ENCODE measurements around the gene TTC9B. TPM values are rescaled to one million over a fixed set of nuclear protein-coding genes. Genes with fewer than 3 reads are reported as not detected.

TTC9B gene
- total and polyA plus RNA-seq, 2 of the 13 experiments (the other 11 are each of a cell fraction or from before 2014, with no cell fraction given) = not detected

DNA sequence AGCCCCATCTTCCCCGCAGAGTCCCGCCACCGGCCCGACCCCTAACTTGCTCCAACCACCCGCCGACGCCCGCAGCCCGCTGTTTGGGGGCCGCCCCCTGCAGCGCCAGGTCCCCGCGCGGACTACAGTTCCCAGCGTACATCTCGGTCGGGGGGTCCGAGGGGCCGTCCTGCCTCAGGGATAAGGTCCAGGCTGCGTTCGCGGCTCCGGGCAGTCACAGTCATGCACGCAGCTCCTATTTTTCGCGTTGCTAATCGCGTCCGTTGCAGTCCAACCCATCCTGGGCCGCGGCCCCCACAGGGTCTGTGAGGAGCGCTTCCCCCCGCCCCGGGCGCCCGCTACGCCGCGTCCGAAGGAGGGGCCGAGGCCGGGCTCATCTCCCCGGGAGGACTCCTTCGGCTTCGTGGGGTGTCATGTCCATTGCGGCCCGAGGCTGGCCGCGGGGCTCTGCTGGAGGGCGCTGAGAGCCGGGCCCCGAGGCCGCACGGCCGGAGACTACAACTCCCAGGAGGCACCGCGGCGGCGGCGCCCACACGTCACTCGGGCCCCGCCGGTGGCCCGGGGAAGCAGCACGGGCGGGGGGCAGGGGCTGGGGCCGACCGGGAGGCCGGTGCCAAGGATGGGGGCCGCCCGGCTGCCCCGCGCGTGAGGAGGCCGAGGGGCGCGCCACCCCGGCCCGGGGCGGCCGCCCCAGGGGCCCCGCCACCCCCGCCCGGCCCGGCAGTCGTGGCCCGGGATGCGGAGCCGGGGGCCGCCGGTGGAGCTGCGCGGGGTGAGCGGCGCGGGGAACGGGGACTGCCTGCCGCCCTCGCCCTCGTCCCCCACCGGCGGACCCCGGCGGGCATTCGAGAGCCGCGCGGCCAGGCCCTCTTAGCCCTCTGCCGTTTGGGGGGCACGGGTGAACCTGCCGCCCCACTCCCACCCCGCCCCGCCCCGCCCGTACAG is 27.0 kb downstream of the TTC9B start, which contains the start of gene MAP3K10 (continued):
- no peak for TF ChIP-seq MYNN (CRISPR knock-in tag; IDR thresholded peaks at IDR 0.05; ENCODE audit: low read depth)
- TF ChIP-seq ATF7 (IDR thresholded peaks at IDR 0.05) = no peak
- TF ChIP-seq ATF7 (CRISPR knock-in tag; IDR thresholded peaks at IDR 0.05) = no peak
- TF ChIP-seq, protein P1, sequence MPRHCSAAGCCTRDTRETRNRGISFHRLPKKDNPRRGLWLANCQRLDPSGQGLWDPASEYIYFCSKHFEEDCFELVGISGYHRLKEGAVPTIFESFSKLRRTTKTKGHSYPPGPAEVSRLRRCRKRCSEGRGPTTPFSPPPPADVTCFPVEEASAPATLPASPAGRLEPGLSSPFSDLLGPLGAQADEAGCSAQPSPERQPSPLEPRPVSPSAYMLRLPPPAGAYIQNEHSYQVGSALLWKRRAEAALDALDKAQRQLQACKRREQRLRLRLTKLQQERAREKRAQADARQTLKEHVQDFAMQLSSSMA (CRISPR knock-in tag; IDR thresholded peaks at IDR 0.05) = peak; percentile 64; the same call in 1 of the 2 replicates
- no peak; the same call in 1 of the 2 replicates for TF ChIP-seq ZNF460 (CRISPR knock-in tag; IDR thresholded peaks at IDR 0.05; ENCODE audit: borderline replicate concordance)
- peak; percentile 93 for TF ChIP-seq PHF8 (CRISPR knock-in tag; IDR thresholded peaks at IDR 0.05)
- TF ChIP-seq ZNF446 (CRISPR knock-in tag; IDR thresholded peaks at IDR 0.05) = 0 out of 2 replicates have a peak, but pooled peaks have one; percentile 37
- TF ChIP-seq, protein P2, sequence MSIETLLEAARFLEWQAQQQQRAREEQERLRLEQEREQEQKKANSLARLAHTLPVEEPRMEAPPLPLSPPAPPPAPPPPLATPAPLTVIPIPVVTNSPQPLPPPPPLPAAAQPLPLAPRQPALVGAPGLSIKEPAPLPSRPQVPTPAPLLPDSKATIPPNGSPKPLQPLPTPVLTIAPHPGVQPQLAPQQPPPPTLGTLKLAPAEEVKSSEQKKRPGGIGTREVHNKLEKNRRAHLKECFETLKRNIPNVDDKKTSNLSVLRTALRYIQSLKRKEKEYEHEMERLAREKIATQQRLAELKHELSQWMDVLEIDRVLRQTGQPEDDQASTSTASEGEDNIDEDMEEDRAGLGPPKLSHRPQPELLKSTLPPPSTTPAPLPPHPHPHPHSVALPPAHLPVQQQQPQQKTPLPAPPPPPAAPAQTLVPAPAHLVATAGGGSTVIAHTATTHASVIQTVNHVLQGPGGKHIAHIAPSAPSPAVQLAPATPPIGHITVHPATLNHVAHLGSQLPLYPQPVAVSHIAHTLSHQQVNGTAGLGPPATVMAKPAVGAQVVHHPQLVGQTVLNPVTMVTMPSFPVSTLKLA (IDR thresholded peaks at IDR 0.05) = no peak
- no peak for TF ChIP-seq ZNF839 (CRISPR knock-in tag; IDR thresholded peaks at IDR 0.05; ENCODE audit: borderline replicate concordance)
- TF ChIP-seq, protein P3, sequence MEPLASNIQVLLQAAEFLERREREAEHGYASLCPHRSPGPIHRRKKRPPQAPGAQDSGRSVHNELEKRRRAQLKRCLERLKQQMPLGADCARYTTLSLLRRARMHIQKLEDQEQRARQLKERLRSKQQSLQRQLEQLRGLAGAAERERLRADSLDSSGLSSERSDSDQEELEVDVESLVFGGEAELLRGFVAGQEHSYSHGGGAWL (CRISPR knock-in tag; IDR thresholded peaks at IDR 0.05) = peak; percentile 44; the same call in 1 of the 2 replicates
- no peak for TF ChIP-seq GATAD2A (CRISPR knock-in tag; IDR thresholded peaks at IDR 0.05)
- peak; percentile 58; the same call in 1 of the 2 replicates for TF ChIP-seq TARDBP (CRISPR knock-in tag; IDR thresholded peaks at IDR 0.05)
- 0 out of 2 replicates have a peak, but pooled peaks have one; percentile 43 for TF ChIP-seq KLF6 (CRISPR knock-in tag; IDR thresholded peaks at IDR 0.05)
- TF ChIP-seq ZNF547 (CRISPR knock-in tag; IDR thresholded peaks at IDR 0.05) = peak; percentile 76; the same call in 1 of the 2 replicates
- TF ChIP-seq KAT8 (CRISPR knock-in tag; IDR thresholded peaks at IDR 0.05) = peak; percentile 26; the same call in 1 of the 2 replicates
- TF ChIP-seq RXRA (CRISPR knock-in tag; IDR thresholded peaks at IDR 0.05) = peak; percentile 55; the same call in 1 of the 2 replicates
- no peak for TF ChIP-seq PPARG (CRISPR knock-in tag; conservative IDR thresholded peaks at IDR 0.05)
- TF ChIP-seq, protein P4, sequence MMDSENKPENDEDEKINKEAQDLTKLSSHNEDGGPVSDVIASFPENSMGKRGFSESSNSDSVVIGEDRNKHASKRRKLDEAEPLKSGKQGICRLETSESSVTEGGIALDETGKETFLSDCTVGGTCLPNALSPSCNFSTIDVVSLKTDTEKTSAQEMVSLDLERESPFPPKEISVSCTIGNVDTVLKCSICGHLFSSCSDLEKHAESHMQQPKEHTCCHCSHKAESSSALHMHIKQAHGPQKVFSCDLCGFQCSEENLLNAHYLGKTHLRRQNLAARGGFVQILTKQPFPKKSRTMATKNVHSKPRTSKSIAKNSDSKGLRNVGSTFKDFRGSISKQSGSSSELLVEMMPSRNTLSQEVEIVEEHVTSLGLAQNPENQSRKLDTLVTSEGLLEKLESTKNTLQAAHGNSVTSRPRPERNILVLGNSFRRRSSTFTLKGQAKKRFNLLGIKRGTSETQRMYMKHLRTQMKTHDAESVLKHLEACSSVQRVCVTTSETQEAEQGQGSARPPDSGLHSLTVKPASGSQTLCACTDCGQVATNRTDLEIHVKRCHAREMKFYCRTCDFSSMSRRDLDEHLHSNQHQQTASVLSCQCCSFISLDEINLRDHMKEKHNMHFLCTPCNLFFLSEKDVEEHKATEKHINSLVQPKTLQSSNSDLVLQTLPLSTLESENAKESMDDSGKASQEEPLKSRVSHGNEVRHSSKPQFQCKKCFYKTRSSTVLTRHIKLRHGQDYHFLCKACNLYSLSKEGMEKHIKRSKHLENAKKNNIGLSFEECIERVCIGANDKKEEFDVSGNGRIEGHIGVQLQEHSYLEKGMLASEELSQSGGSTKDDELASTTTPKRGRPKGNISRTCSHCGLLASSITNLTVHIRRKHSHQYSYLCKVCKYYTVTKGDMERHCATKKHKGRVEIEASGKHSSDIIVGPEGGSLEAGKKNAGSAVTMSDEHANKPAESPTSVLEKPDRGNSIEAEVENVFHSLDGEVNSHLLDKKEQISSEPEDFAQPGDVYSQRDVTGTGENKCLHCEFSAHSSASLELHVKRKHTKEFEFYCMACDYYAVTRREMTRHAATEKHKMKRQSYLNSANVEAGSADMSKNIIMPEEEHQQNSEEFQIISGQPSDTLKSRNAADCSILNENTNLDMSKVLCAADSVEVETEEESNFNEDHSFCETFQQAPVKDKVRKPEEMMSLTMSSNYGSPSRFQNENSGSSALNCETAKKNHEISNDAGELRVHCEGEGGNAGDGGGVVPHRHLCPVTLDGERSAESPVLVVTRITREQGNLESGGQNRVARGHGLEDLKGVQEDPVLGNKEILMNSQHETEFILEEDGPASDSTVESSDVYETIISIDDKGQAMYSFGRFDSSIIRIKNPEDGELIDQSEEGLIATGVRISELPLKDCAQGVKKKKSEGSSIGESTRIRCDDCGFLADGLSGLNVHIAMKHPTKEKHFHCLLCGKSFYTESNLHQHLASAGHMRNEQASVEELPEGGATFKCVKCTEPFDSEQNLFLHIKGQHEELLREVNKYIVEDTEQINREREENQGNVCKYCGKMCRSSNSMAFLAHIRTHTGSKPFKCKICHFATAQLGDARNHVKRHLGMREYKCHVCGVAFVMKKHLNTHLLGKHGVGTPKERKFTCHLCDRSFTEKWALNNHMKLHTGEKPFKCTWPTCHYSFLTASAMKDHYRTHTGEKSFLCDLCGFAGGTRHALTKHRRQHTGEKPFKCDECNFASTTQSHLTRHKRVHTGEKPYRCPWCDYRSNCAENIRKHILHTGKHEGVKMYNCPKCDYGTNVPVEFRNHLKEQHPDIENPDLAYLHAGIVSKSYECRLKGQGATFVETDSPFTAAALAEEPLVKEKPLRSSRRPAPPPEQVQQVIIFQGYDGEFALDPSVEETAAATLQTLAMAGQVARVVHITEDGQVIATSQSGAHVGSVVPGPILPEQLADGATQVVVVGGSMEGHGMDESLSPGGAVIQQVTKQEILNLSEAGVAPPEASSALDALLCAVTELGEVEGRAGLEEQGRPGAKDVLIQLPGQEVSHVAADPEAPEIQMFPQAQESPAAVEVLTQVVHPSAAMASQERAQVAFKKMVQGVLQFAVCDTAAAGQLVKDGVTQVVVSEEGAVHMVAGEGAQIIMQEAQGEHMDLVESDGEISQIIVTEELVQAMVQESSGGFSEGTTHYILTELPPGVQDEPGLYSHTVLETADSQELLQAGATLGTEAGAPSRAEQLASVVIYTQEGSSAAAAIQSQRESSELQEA (CRISPR knock-in tag; IDR thresholded peaks at IDR 0.05; ENCODE audit: not compliant biosample characterization) = peak; percentile 81
- no peak for TF ChIP-seq ZMYM2 (CRISPR knock-in tag; IDR thresholded peaks at IDR 0.05)
